HL-60/S4 treated with phorbol 12-myristate 13-acetate at 8.2 ng/mL for 4 days and 3 days (cell line): ENCODE results near the gene NDUFAB1.
"Not testable (repeated sequence)": the region's sequence is repeated elsewhere in the genome, so short reads cannot be mapped to it uniquely, and the experiment has no call there.

ENCODE experiments used
- in situ Hi-C: fragments of 300-500 bp; cut with MboI; formaldehyde crosslinking; loops from 2 replicates; pipeline ENCODE4 v1.15.0; 2022; ENCODE audit warnings: low sequenced_read_pairs

The NDUFAB1 gene

GRCh38 chr16:23584186-23585076, 11.7 kb downstream of the NDUFAB1 start:
- in situ Hi-C loops: no loop called here

- in situ Hi-C loops: not testable (repeated sequence)
These were observed 12.8 kb downstream of the NDUFAB1 start for GRCh38 chr16:23583271-23583670.

- in situ Hi-C loops: no loop called here
These were observed 14.4 kb downstream of the NDUFAB1 start for GRCh38 chr16:23581764-23582163.

- in situ Hi-C loops: no loop called here
These were observed 15.7 kb downstream of the NDUFAB1 start for GRCh38 chr16:23580391-23580790.

DNA sequence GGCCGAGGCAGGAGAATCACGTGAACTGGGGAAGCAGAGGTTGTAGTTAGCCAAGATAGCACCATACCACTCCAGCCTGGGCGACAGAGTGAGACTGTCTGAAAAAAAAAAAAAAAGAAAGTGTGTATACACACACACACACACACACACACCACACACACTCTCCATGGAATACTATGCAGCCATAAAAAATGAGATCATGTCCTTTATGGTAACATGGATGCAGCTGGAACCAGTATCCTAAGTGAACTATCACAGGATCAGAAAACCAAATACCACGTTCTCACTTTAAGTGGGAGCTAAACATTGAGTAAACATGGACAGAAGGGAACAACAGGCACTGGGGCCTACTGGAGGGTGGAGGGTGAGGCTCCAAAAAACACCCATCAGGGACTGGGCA, 16.7 kb downstream of the NDUFAB1 start:
- in situ Hi-C loops: no loop called here

DNA sequence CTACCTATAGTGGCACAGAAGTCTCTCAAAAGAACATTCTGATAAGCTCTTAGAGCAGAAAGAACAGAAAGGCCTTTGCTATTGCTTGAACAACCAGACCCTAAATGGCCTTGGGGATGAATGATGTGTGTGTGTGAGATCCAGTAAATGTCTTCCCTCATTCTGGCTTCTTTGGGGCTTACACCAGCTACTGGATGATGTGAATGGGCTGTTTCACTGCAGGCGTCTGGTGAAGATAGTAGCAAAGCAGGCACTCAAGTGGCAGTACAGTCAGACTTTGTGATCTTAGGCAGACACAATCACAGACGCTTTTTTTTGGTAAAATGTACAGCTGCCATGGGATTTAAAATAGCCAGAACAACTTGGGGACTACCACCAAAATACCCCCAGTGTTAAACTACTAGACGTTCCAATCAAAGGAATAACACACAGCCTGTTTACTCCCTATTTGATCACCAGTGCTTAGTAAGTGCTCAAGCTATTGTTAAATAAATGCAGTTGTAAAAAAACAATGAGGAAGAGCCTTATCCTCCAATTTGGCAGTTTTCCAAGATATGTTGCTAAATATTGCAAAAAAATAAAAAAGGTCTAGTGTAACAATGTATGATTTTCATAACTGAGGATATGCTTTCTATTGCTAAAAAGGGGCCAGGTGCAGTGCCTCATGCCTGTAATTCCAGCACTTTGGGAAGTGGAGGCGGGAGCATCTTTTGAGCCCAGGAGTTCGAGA, 17.9 kb downstream of the NDUFAB1 start:
- in situ Hi-C loops: no loop called here

DNA sequence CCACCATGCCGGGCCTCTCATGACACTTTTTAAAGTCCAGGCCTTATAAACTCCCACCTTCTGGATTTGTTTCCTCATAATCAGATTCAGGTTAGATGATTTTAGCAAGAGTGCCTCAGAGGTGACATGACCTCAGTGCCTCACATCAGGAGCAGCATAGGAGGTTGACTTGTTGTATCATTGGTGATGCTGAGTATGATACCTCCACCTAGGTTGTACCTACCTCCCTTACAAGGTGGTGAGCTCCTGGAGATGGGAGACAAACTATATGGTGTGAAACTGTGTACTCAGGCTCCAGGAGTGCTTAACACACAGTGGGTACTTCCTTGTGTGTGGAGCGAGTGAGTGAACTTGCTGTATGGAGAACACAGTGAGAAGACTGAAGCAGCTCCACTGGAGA, 18.6 kb downstream of the NDUFAB1 start:
- in situ Hi-C loops: no loop called here

GRCh38 chr16:23575834-23576233, 20.3 kb downstream of the NDUFAB1 start:
- in situ Hi-C loops: no loop called here

DNA sequence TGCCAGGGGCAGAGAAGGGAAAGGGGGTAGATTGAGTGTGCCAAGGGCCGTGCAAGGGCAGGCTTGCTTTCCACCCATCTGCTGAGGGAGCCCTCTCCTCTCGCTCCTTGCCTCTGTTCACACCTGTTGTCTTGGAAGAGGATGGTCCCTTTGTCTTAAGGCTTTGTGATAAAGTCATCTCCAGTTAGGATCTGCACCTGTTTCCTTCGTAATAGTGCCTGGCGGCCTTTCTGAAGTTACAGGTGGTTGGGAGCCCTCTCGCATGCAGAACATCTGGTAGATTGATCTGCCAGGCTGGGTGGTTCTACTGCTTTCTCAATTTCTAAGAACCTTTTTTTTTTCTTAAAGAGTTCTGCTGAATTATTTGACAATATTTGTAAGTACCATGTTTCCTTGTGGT, 22.3 kb downstream of the NDUFAB1 start:
- in situ Hi-C loops: no loop called here

- in situ Hi-C loops: no loop called here
These were observed 23.7 kb downstream of the NDUFAB1 start for GRCh38 chr16:23572394-23572793.

- in situ Hi-C loops: no loop called here
These were observed 24.2 kb downstream of the NDUFAB1 start for GRCh38 chr16:23571895-23572294.

GRCh38 chr16:23570992-23571632, 25.0 kb downstream of the NDUFAB1 start:
- in situ Hi-C loops: no loop called here

GRCh38 chr16:23567602-23568001, 28.5 kb downstream of the NDUFAB1 start:
- in situ Hi-C loops: no loop called here

DNA sequence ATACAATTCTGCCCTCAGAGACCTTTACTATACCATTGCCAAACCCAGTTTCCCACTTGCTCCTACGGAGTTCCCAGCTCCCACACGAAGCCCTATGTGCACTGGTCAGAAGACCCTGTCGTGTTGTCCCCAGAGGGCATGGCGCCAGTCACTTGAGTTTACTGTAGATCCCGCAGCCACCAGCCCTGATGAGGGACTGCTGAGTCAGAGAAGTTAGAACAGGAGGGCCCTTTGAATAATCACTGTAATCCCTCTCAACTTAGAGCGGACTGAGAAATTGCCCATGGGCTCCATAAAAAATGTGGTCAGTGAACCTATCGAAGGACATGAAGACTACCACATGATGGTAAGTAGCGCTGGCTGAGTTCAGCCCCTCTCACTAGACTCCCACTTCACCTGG, 29.4 kb downstream of the NDUFAB1 start:
- in situ Hi-C loops: no loop called here

GRCh38 chr16:23564575-23565363, 31.3 kb downstream of the NDUFAB1 start:
- in situ Hi-C loops: no loop called here

GRCh38 chr16:23563186-23563585, 32.9 kb downstream of the NDUFAB1 start:
- in situ Hi-C loops: no loop called here

- in situ Hi-C loops: no loop called here
These were observed 33.6 kb downstream of the NDUFAB1 start for GRCh38 chr16:23562505-23562904.

DNA sequence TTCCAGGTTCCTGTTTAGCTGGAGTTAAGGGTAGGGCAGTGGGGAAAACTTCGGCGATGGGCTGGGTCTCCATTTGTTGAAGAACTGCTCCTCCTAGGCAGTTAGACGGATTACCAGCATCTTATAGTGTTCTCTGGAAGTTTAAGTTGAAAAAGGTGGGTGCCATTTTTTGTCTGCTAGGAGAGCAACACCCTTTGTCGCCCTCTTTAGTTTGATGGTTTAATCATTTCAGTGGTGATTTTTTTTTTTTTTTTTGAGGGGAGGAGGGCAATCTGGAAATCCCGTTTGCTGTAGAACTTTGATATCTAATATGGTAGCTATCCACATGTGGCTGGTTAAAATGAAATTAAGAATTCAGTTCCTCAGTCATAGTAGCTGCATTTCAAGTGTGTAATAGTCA, 34.5 kb downstream of the NDUFAB1 start:
- in situ Hi-C loops: no loop called here

- in situ Hi-C loops: no loop called here
These were observed 38.1 kb downstream of the NDUFAB1 start for GRCh38 chr16:23557779-23558702.
